ENCODE results near the gene PRDM16. TPM values are rescaled to one million over a fixed set of nuclear protein-coding genes. Genes with fewer than 3 reads are reported as not detected.

The PRDM16 gene
- polyA plus RNA-seq, 1 donor from 2014 or later: 0.21 TPM

- Histone ChIP-seq H3K4me2 (ENCODE audit: low read length) (no peak overlapping the region), H3K4me3 (ENCODE audit: low read length) (no peak overlapping the region), H4K20me1 (ENCODE audit: insufficient read depth) (no peaks in the 10 kb centered on the region), H2AFZ (ENCODE audit: low read depth, low read length) (no peak overlapping the region), H3K27me3 (ENCODE audit: insufficient read depth, low read depth, low read length) (no peaks in the 10 kb centered on the region), H3K9me3 (ENCODE audit: low read length) (no peaks in the 10 kb centered on the region), H3K79me2 (replicated peaks; ENCODE audit: insufficient read depth, low read length) (no peaks in the 10 kb centered on the region), H3K36me3 (ENCODE audit: insufficient read depth, low read length) (no peaks in the 10 kb centered on the region), H3K9me2 (ENCODE audit: insufficient read depth, low read length) (no peaks in the 10 kb centered on the region), H3F3A (ENCODE audit: insufficient read depth, low read length, poor library complexity, severe bottlenecking) (no peaks in the 10 kb centered on the region), H3K9ac (ENCODE audit: low read length) (no peak overlapping the region), H3K27ac (ENCODE audit: low read length) (no peak overlapping the region)
- TF ChIP-seq EZH2 (IDR thresholded peaks at IDR 0.05; ENCODE audit: borderline replicate concordance, insufficient read depth, low read length, poor library complexity, severe bottlenecking) (no peak), REST (IDR thresholded peaks at IDR 0.05; ENCODE audit: borderline replicate concordance) (no peak), MXI1 (conservative IDR thresholded peaks at IDR 0.05; ENCODE audit: poor library complexity, severe bottlenecking) (no peak), POLR2AphosphoS5 (IDR thresholded peaks at IDR 0.05) (no peak), TAF1 (IDR thresholded peaks at IDR 0.05; ENCODE audit: low read depth) (no peak), RAD21 (conservative IDR thresholded peaks at IDR 0.05) (no peak), SMC3 (conservative IDR thresholded peaks at IDR 0.05; ENCODE audit: poor library complexity) (no peak), CTCF (IDR thresholded peaks at IDR 0.05; ENCODE audit: poor library complexity, severe bottlenecking) (no peak), EP300 (conservative IDR thresholded peaks at IDR 0.05; ENCODE audit: poor library complexity, severe bottlenecking) (no peak)
Measured at GRCh38 chr1:3470650-3471355, 401.8 kb downstream of the PRDM16 start.

GRCh38 chr1:3471356-3472087 lies 402.5 kb downstream of the PRDM16 start:
- Histone ChIP-seq H3F3A (ENCODE audit: insufficient read depth, low read length, poor library complexity, severe bottlenecking) (no peaks in the 10 kb centered on the region), H3K27me3 (ENCODE audit: insufficient read depth, low read depth, low read length) (no peaks in the 10 kb centered on the region), H2AFZ (ENCODE audit: low read depth, low read length) (no peak overlapping the region), H3K4me3 (ENCODE audit: low read length) (no peak overlapping the region), H3K36me3 (ENCODE audit: insufficient read depth, low read length) (no peaks in the 10 kb centered on the region), H3K9me3 (ENCODE audit: low read length) (no peaks in the 10 kb centered on the region), H3K27ac (ENCODE audit: low read length) (no peak overlapping the region), H3K9ac (ENCODE audit: low read length) (no peak overlapping the region), H3K9me2 (ENCODE audit: insufficient read depth, low read length) (no peaks in the 10 kb centered on the region), H4K20me1 (ENCODE audit: insufficient read depth) (no peaks in the 10 kb centered on the region), H3K79me2 (replicated peaks; ENCODE audit: insufficient read depth, low read length) (no peaks in the 10 kb centered on the region), H3K4me2 (ENCODE audit: low read length) (no peak overlapping the region)
- peak; percentile 25 for TF ChIP-seq CTCF (IDR thresholded peaks at IDR 0.05; ENCODE audit: poor library complexity, severe bottlenecking)
- TF ChIP-seq RAD21 (conservative IDR thresholded peaks at IDR 0.05): peak; percentile 17
- no peak for TF ChIP-seq MXI1 (conservative IDR thresholded peaks at IDR 0.05; ENCODE audit: poor library complexity, severe bottlenecking)
- no peak for TF ChIP-seq REST (IDR thresholded peaks at IDR 0.05; ENCODE audit: borderline replicate concordance)
- no peak for TF ChIP-seq EZH2 (IDR thresholded peaks at IDR 0.05; ENCODE audit: borderline replicate concordance, insufficient read depth, low read length, poor library complexity, severe bottlenecking)

Measured in neural cell (in vitro differentiated cells).